Muscle of arm (tissue), 12 donors: Measurements from ENCODE around the gene PLXNA2. TPM values are rescaled to one million over a fixed set of nuclear protein-coding genes. Genes with fewer than 3 reads are reported as not detected.

Source experiments
- DNase-seq: peaks from one replicate; pipeline ENCODE4 v3.0.0-alpha.2; 2013
- polyA plus RNA-seq, 12 donors: library from polyadenylated mRNA; unstranded; fragments of 120-200 nt; gene quantifications; one replicate each; pipeline ENCODE4 v1.2.1, GENCODE V29; 2013; ENCODE audit not compliant: insufficient read length in 12 of 12

The PLXNA2 gene
- polyA plus RNA-seq, 12 donors: 20.4 to 39.2 (median 33.6) TPM; not detected in 1

- no peak for DNase-seq
These were observed 215.7 kb downstream of the PLXNA2 start for GRCh38 chr1:208028526-208028925.

- DNase-seq: no peak
These were observed 216.3 kb downstream of the PLXNA2 start for GRCh38 chr1:208027861-208028260.

- no peak for DNase-seq
These were observed 217.2 kb downstream of the PLXNA2 start for GRCh38 chr1:208026880-208027438.

- DNase-seq: no peak
These were observed 219.2 kb downstream of the PLXNA2 start for GRCh38 chr1:208025031-208025430.

GRCh38 chr1:208024406-208024805, 219.8 kb downstream of the PLXNA2 start:
- no peak for DNase-seq

- DNase-seq: no peak
These were observed 224.9 kb downstream of the PLXNA2 start for GRCh38 chr1:208019257-208019656.

- DNase-seq: no peak
These were observed 228.9 kb downstream of the PLXNA2 start for GRCh38 chr1:208015255-208015654.

- DNase-seq: no peak
These were observed 231.0 kb downstream of the PLXNA2 start for GRCh38 chr1:208013210-208013609.

- DNase-seq: no peak
These were observed 231.5 kb downstream of the PLXNA2 start for GRCh38 chr1:208012721-208013120.

- DNase-seq: no peak
These were observed 233.6 kb downstream of the PLXNA2 start for GRCh38 chr1:208010487-208011071.

GRCh38 chr1:208009706-208010444, 234.3 kb downstream of the PLXNA2 start:
- DNase-seq: no peak

GRCh38 chr1:208009303-208009702, 234.9 kb downstream of the PLXNA2 start:
- DNase-seq: no peak

GRCh38 chr1:208008534-208008933, 235.7 kb downstream of the PLXNA2 start:
- no peak for DNase-seq

- DNase-seq: no peak
These were observed 236.2 kb downstream of the PLXNA2 start for GRCh38 chr1:208007938-208008342.

- no peak for DNase-seq
These were observed 236.8 kb downstream of the PLXNA2 start for GRCh38 chr1:208007319-208007937.

- no peak for DNase-seq
These were observed 237.8 kb downstream of the PLXNA2 start for GRCh38 chr1:208006258-208006920.

- DNase-seq: no peak
These were observed 239.3 kb downstream of the PLXNA2 start for GRCh38 chr1:208004851-208005250.

- no peak for DNase-seq
These were observed 240.9 kb downstream of the PLXNA2 start for GRCh38 chr1:208003241-208003640.

GRCh38 chr1:208002672-208003071, 241.5 kb downstream of the PLXNA2 start:
- DNase-seq: no peak

- DNase-seq: no peak
These were observed 242.1 kb downstream of the PLXNA2 start for GRCh38 chr1:208002078-208002477.

GRCh38 chr1:208000504-208000903, 243.7 kb downstream of the PLXNA2 start:
- DNase-seq: no peak

- DNase-seq: no peak
These were observed 244.2 kb downstream of the PLXNA2 start for GRCh38 chr1:207999972-208000371.
